ENCODE results near the gene TECTB.
"Not testable (repeated sequence)": the region's sequence is repeated elsewhere in the genome, so short reads cannot be mapped to it uniquely, and the experiment has no call there.

Gene TECTB

DNA sequence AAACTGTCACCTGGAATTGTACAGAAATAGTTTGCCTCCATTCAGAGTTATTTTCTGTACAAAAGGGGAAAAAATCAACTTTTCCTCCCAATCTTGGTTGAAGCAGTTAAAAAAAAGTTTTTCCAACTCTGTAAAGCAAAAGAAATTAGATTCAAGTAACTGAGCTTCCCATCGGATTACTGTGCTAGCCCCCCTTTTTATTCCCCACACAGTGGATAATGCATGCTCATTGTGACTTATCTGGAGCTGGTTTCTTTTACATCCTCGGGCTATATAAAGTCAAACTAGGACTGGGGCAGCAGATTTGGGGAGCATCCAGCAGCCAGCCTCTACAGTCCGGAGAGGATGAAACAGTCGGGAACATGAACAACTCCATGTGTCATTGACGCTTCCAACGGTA, at the start of gene TECTB:
TECTB (plus strand) TSS at position 301 of the 400 bp plus-strand sequence. CDS start 335 bp downstream, outside the sequence.
- no peak for DNase-seq (ENCODE audit: low read depth in 2 of 2)

DNA sequence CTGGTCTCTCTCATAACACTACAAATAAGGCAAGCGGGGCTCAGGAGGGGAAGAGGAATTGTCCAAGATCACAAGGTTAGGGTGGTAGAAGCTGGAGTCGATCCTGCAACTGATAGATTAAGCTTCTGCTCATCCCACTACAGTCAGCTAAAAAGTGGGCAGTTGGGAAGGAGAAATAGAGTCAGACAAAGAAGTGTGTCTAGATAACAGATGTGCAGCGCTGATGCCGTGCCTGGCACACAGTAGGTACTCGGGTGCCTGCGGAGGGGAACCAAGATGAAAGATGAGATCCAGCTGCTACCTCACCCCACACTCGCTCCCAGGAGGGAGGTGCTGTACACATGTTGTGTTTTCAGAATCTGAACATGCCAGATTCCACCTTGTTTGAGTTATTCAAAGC, 48.1 kb upstream of the TECTB start:
- no peak for DNase-seq (ENCODE audit: low read depth in 2 of 2)

DNA sequence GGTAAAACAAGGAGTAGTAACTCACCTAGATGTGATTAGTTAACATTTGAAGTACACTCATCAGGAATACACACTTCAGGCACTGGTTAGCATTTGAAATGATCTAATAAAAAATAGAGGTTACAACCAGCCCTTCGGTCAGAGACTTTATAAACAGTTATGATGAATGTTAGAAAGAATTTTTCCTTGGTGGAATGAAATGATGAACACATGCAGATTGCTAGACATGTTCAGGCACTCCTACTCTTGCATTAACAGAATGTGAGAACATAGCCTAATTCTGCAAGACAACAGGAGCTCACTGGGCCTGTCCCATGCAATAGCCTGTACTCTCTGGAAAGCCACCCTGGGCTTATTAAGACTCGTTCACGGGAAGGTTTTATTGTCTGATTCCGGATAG, 47.3 kb upstream of the TECTB start:
- no peak for DNase-seq (ENCODE audit: low read depth in 2 of 2)

DNA sequence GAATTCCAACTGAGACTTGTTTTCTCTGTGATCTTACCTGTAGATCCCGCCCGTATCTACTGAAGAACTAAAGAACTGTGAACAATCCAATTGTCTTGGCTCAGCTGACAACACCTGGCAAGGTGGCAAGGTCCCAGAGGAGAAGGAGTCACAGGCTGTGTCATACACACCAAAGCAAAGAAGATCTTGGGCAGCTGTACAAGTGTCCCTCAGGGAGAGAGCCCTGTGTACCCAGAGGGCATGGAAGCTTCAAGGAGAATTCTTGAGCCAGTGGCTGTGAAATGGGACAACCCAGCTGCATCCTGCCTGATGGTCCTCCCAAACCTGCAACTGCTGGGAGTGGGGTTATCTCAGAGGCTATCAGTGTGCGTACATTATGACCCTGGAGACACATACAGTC, 46.7 kb upstream of the TECTB start:
- DNase-seq (ENCODE audit: low read depth in 2 of 2): no peak

DNA sequence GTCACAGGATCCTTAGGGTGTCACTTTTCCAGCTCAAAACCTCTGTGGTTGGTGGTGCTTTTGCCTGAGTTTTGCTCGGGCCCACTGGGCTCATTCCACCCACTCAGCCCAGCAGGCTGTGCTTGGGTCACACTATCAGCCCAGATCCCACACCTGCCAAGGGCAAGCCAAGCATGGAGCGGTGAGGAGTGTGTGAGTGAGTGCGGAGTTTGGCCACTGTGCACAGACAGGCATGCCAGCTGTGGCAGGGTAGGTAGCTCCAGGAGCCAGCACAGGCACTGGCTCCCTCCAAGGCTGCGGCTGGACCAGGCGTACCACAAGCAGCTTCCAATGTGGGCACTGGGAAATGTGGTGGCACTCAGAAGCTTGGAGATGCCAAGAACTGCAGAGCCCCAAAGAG, 43.9 kb upstream of the TECTB start:
- no peak for DNase-seq (ENCODE audit: low read depth in 2 of 2)

DNA sequence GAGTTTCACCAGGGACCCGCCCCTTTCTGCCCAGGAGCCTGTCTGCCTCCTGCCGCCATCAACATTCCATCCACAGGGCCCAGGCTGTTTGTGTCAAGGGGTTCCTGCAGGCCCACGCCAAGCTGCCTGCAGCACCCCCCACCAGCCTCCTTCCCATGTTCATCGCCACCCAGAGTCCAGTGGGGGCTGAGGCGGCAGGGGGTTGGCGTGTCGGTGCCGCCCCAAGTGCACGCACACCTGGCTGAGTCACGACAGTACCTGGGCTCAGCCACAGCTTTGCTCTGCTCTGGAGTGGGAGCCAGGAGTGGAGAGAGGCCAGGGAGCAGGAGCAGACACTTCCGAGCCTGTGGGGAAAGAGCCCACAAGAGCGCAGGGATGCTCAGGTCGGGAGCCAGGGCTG, 42.8 kb upstream of the TECTB start:
- no peak for DNase-seq (ENCODE audit: low read depth in 2 of 2)

DNA sequence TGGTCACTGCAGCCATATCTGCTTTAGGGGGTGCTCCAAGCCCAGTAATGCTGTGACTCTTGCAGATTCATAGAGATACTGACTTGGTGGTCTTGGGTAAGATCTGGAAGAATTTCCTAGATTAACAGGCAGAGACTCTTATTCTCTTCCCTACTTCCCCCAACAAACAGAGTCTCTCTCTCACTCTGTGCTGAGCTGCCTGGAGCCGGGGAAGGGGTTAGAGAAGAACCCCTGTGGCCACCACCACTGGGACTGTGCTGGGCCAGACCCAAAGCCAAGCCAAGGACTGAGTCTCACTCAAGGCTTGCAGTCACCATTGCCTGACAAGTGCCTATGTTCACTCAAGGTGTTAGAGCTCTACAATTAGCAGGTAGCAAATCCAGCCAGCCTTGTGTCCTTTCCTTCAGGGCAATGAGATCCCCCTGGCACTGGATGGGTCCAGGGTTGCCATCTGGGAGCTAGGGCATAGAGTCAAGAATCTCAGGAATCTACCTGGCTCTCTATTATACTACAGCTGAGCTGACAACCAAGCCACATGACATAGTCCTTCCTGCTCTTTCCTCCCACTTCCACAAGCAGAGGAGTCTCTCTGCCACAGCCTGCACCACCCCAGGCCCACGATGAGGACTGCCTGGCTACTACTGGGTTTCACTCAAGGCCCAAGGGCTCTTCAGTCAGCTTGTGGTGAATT, 41.4 kb upstream of the TECTB start:
- DNase-seq (ENCODE audit: low read depth in 2 of 2): no peak

DNA sequence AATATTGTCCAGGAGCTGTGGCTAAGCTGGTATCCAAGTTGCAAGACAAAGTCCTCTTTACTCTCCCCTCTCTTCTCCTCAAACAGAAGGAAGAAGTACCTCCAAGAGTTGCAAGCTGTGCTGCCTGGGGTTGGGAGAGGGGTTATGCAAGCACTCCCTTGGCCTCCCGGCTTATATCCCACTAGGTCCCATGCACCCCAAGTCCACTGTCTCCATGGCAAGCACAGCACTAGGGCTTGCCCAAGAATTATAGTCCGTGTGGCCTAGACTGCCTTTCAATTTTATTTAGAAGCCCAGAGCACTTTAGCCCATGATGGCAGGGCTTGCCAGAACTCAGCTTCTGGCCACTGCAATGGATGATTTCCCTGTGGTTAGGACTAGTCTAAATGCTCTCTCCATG, 40.4 kb upstream of the TECTB start:
- no peak for DNase-seq (ENCODE audit: low read depth in 2 of 2)

DNA sequence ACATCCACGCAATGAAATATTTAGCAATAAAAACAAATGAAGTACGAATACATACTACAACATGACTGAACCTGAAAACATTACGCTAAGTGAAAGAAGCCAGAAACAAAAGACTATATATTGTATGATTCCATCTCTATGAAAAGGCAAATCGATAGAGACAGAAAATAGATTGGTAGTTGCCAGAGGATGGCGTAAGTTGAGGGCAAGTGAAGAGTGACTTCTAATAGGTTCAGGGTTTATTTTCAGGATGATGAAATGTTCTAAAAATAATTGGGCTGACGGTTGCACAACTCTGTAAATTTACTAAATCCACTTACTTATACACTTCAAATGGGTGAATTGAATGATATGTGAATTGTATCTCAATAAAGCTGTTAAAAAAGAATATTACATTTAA, 39.5 kb upstream of the TECTB start:
- no peak for DNase-seq (ENCODE audit: low read depth in 2 of 2)

DNA sequence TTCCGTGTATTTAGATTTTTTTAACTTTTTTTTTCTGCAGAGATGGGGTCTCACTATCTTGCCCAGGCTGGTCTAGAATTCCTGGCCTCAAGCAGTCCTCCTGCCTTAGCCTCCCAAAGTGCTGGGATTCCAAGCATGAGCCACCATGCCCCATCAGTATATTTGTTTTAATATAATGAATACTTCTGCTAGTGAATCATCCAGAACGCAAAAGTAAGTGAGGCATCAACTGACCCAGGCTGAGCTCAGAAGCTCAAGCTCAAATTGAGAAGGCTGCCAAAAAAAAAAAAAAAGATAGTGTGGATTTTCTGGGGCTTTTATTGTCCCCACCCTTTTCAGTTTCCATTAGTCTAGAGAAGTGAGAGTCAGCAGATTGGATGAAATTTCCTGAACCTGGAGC, 39.0 kb upstream of the TECTB start:
- no peak for DNase-seq (ENCODE audit: low read depth in 2 of 2)

DNA sequence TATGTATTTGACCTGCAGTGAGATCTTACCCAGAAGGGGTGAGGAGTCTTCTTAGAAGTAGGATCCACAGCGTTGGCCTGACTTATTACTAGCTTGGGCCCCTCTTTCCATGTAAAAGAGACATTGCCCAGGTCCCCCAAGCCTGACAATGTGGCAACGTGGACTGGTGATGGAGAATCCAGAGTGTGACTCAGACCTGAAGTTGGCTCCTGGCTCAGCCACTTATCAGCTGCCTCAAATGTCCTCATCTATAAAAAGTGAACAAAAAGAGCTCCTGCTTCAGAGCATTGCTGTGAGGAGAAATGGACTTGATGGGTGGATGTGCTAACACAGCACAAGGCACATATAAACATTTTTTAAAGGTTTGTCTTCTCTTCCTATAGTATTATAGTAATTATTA, 35.4 kb upstream of the TECTB start:
- DNase-seq (ENCODE audit: low read depth in 2 of 2): no peak

DNA sequence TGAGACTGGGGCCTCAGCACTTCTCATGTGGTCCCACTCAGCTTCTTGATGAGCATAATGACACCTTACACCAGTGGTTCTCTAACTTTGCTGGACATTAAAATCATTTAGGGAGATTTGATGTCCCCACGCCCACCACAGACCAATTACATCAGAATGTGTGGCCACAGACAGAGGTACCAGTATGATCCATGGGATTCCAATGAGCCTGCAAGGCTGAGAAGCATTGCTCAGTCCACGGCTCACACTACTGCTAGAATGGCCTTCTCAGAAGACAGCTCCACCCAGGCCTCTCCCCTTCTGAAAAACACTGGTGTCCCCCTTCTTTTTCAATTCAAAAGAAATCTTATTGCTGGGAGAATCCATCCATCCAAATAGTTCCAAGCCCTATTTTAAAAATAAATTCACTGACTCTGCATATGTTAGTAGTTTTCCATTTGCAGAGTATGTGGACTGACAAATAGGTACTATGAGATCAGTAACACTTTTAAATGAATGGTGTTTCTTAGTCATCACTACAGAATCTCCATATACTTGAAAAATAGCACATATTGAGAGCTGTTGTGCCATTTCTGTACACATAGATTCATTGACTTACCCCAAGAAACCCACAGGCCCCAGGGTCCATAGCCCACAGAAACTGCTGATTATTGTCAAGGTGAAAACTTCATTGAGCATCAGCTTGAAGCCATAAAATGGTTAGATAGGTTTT, 34.5 kb upstream of the TECTB start:
- no peak for DNase-seq (ENCODE audit: low read depth in 2 of 2)

DNA sequence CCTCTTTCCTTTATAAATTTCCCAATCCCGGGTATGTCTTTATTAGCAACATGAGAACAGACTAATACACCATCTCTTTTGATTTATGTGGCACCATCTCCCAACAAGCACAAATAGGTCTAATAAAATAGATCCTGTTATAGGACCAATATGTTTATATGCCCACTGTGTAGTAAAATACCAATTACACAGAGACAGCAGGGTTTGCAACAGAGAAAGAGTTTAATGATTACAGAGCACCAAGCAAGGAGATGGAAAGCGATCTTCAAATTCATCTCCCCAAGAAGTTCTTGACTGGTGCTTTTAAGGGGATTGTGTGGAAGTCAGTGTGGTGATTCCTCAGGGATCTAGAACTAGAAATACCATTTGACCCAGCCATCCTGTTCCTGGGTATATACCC, 33.5 kb upstream of the TECTB start:
- DNase-seq (ENCODE audit: low read depth in 2 of 2): no peak

DNA sequence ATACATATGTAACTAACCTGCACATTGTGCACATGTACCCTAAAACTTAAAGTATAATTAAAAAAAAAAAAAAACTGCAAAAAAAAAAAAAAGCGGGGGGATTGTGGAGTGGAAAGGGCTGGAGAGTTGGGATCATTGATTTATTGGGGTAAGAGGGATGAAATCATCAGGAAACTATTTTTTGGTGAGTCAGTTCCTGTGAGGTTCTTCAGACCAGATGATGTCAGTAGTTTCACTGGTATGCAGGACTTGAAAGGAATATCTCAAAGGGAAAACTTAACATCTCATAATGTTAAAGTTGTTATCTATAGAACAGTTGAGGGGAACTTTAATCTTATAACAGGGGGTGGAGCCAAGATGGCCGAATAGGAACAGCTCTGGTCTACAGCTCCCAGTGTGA, 32.6 kb upstream of the TECTB start:
- no peak for DNase-seq (ENCODE audit: low read depth in 2 of 2)

DNA sequence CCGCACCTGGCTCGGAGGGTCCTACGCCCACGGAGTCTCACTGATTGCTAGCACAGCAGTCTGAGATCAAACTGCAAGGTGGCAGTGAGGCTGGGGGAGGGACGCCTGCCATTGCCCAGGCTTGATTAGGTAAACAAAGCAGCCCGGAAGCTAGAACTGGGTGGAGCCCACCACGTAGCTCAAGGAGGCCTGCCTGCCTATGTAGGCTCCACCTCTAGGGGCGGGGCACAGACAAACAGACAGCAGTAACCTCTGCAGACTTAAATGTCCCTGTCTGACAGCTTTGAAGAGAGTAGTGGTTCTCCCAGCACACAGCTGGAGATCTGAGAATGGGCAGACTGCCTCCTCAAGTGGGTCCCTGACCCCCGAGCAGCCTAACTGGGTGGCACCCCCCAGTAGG, 32.0 kb upstream of the TECTB start:
- not testable (repeated sequence) for DNase-seq (ENCODE audit: low read depth in 2 of 2)

DNA sequence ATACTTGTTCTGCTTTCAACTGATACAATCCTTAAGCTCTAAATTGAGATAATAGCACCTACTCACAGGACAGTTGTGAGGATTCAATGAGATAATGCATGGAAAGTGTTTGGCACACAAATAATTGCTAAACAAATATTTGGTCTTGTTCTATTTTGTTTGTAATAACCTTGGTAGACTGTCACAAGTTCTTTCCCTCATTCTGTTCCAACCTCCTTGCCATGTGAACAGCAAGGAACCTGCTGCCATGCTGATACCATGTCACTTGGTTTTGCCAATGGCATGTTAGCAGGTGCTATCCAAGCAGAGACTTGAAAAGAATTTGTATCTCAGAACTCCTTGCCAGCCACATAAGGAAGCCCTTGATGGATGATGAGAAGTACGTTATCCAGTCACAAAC, 24.8 kb upstream of the TECTB start:
- no peak for DNase-seq (ENCODE audit: low read depth in 2 of 2)

DNA sequence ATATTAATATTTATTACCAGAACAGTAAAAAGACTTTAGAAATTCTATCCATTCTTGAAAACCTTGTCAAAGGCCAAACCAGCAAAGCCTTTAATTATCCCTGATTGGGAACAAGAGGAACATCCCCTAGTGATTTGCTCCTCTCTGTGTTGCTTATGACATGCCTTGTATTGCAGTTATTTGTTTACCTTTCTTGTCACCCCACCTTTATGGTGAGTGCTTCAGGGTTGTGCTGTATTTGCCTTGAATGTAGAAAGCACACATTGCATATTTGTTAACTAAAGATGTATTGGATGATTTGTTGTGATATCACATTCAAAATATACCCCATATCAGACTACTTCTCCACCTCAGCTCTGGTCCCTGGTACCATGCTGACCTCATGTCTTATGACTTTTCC, 23.5 kb upstream of the TECTB start:
- no peak for DNase-seq (ENCODE audit: low read depth in 2 of 2)

DNA sequence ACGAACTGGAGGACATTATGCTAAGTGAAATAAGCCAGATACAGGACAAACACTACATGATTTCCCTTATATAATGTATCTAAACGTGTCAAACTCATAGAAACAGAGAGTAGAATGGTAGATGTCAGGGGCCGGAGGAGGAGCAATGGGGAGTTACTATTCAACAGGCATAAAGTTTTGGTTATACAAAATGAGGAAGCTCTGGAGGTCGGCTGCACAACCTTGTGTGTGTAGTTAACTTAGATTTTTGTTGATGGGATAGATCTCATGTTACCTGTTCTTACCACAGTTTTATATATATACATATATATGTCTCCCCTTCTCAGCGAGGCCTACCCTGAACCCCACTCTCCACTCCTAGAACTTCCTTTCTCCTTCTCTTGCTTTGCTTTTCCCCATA, 22.4 kb upstream of the TECTB start:
- DNase-seq (ENCODE audit: low read depth in 2 of 2): no peak

DNA sequence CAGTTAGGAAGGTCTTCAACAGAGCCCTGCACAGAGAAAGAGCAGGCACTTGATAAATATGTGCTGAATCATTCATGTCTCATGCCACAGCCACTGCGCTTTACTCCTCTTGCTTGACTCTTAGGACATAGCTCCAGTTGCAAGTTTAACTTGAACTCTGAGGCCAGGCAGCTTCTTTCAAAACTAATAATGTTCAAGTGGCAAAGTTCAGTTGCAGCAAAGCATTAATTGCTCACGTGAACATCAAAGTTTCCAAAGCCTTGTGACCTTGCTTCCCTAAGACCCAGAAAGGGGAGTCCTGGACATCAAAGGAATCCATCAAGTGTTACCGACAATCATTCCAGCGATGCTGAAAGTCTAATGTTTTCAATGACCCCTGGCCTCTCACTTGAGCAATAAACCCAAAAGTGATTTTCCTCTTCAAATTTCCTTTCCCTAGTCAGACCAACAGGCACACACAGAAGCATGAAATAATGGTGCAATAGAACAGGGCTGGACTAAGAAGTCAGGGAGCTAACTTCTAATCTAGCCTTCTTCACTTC, 21.8 kb upstream of the TECTB start:
- no peak for DNase-seq (ENCODE audit: low read depth in 2 of 2)

DNA sequence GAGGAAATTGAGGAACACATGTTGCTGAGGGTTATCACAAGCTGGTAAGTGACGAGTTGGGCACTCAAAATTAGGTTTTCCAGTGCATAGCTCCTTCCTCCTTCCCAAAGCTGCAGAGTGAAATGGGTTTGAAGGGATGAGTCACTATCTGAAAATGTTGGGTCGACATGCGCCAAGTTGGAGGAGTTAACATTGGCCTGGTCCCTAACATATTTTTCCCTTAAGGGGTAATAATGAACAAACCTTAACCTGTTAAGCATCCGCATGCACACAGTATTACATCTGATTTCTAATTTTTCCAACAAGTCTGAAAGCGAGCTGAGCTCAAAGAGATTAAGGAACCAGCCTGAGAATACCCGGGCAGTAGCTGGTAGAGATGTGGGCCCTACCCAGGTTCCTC, 20.7 kb upstream of the TECTB start:
- DNase-seq (ENCODE audit: low read depth in 2 of 2): no peak

DNA sequence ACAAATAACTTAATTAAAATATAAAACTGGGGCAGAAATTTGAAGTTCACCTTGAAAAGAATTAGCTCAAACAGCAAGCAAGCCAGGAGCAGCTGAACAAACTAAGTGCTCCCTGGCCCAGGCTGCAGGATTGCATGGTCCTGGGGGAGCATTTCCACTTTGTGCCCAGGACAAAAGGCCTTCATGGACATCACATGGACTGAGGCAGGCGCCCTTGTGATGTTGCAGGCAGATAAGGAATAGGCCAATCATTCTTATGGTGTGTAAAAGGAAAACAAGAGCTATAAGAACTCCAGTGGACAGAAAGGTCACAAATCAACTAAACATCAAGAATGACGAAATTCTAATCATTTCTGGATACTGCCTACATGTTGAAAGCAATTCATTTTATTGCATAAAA, 17.5 kb upstream of the TECTB start:
- no peak for DNase-seq (ENCODE audit: low read depth in 2 of 2)

DNA sequence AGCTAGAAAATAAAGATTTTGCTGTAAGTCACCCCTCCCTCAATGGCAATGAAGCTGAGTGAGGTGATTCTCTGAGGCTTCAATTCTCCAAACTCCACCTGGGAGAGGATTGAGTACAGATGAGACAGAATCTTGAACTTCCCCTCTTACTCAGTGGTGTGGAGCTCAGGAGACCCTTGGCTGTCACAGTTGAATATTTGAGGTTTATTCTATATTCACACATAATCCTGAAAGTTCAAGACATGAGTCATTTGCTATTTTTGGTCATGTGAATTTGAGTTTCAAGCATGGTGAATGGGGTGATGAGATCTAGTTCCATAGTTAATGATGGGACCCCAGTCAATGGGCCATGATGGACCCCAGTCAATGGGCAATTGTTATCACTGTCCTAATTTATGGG, 13.9 kb upstream of the TECTB start:
- no peak for DNase-seq (ENCODE audit: low read depth in 2 of 2)

DNA sequence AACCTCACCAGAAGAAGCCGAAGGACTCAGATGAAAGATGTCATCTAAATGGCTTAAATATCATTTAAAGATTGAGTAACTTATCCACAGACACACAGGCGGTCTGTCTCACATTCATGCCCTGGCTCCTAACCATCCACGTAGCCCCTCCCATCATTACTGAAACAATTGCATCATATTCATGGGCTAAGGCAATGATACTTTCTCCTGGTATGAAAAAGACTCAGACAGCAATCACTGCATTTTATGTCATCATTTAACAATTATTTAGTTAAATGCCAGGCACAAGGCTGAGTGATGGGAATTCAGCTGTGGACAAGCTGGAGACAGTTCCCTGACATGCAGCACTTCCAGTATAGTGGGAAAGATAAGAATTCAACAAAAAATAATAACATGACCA, 11.2 kb upstream of the TECTB start:
- DNase-seq (ENCODE audit: low read depth in 2 of 2): no peak

DNA sequence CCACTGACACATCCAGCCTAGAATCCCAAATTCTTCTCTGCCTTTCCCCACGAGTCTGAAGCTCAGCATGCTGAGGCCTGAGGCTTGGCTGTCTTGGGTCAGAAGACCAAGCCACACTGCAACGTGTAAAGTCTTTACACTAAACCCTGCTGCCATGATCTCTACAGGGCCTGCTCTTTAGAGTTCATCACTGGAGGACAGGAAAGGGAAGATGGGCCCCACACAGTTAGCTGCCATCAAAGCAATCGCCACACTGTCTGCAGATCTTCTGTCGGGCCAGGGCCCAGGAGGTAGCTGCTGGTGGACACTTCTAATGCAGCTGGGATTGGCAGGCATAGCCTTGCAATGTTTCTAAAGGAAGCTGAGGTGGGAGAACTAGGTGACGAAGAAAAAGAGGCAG, 8.4 kb upstream of the TECTB start:
- DNase-seq (ENCODE audit: low read depth in 2 of 2): no peak
